HepG2 (cell line): ENCODE data around the gene PLD6. TPM values are rescaled to one million over a fixed set of nuclear protein-coding genes. Genes with fewer than 3 reads are reported as not detected.

Experiments used
- ATAC-seq: fragments of 200-7000 bp; cut with Tn5 transposase; 3 replicates; pipeline ENCODE4 v1.9.1; 2020; ENCODE audit warnings: mild to moderate bottlenecking, moderate library complexity
- BruUV-seq: library from RNA; stranded (reverse); fragments of 400-500 nt; replicated peaks from 2 replicates; lab custom pipeline; 2021; lab: Mats Ljungman, UMichigan
- CTCF ChIA-PET: fragments of 300-600 bp; formaldehyde crosslinking; extraction: SDS; loops from one replicate; lab custom pipeline; 2021; ENCODE audit warnings: low total read pairs, inconsistent platforms, low intra/inter-chr PET ratio; lab: Yijun Ruan, JAX
- POLR2A ChIA-PET: fragments of 350-600 bp; sonication (Branson Sonifier 250); formaldehyde crosslinking; loops from one replicate; lab custom pipeline; 2020; ENCODE audit warnings: antibody characterized with exemption, inconsistent platforms; lab: Yijun Ruan, JAX
- DNase-seq: peaks from one replicate; pipeline ENCODE4 v3.0.0-alpha.2; 2015; ENCODE audit warnings: low spot score
- FAIRE-seq: peaks from 3 replicates; lab custom pipeline; 2011; peaks lifted over from hg19 to GRCh38; lab: Jason Lieb, UNC
- H2AFZ ChIP-seq: one replicate; pipeline ENCODE4 v1.6.1; 2011; ENCODE audit warnings: low read length, inconsistent platforms
- H3K27ac ChIP-seq: fragments of 300-600 bp; 3 replicates; pipeline ENCODE4 v1.8.0; 2011; ENCODE audit warnings: mixed run types, mild to moderate bottlenecking, mixed read lengths, low read length, inconsistent platforms; ENCODE audit not compliant: insufficient read depth; ENCODE audit errors: extremely low read length
- H3K27me3 ChIP-seq, 2 experiments: fragments of 200-600 bp in 1 of 2; 2 replicates in 1 of 2; 3 replicates in 1 of 2; pipeline versions ENCODE4 v1.6.0 to v1.8.0; 2011; ENCODE audit warnings: low read length in 2 of 2, mild to moderate bottlenecking in 2 of 2, moderate library complexity in 2 of 2, inconsistent platforms in 1 of 2; ENCODE audit not compliant: insufficient read depth in 2 of 2, control insufficient read depth in 1 of 2
- H3K36me3 ChIP-seq, 2 experiments: fragments of 200-600 bp in 1 of 2; replicated peaks in 1 of 2; 2 replicates in 1 of 2; 3 replicates in 1 of 2; pipeline versions ENCODE4 v1.5.1 to v1.8.0; 2011; ENCODE audit warnings: low read length in 2 of 2, inconsistent platforms in 1 of 2; ENCODE audit not compliant: insufficient read depth in 2 of 2, control insufficient read depth in 1 of 2
- H3K4me1 ChIP-seq: 2 replicates; pipeline ENCODE4 v1.5.1; 2012; ENCODE audit warnings: low read length, inconsistent platforms; ENCODE audit not compliant: insufficient read depth
- H3K4me2 ChIP-seq: 2 replicates; pipeline ENCODE4 v1.6.0; 2011; ENCODE audit warnings: low read depth, low read length, inconsistent platforms
- H3K4me3 ChIP-seq, 3 experiments: fragments of 200-600 bp in 1 of 3; sonication (generic), shearing (Covaris generic) in 1 of 3; replicated peaks in 1 of 3; 2 replicates each; pipeline ENCODE4 v1.5.1; 2011 to 2016; ENCODE audit warnings: low read length in 3 of 3, inconsistent platforms in 2 of 3, low read depth in 2 of 3, mild to moderate bottlenecking in 2 of 3, control low read depth in 1 of 3, mixed read lengths in 1 of 3; ENCODE audit not compliant: insufficient read depth in 1 of 3
- H3K79me2 ChIP-seq: one replicate; pipeline ENCODE4 v1.6.1; 2011; ENCODE audit warnings: low read length, inconsistent platforms; ENCODE audit not compliant: insufficient read depth
- H3K9ac ChIP-seq: 2 replicates; pipeline ENCODE4 v1.6.0; 2011; ENCODE audit warnings: mild to moderate bottlenecking, low read depth, low read length, inconsistent platforms; ENCODE audit not compliant: insufficient read depth
- H3K9me3 ChIP-seq: 2 replicates; pipeline ENCODE4 v1.5.1; 2012; ENCODE audit warnings: mild to moderate bottlenecking, low read length
- H4K20me1 ChIP-seq: 2 replicates; pipeline ENCODE4 v1.6.0; 2011; ENCODE audit warnings: inconsistent platforms, mild to moderate bottlenecking, low read length, moderate library complexity; ENCODE audit not compliant: insufficient read depth
- IRX3 ChIP-seq: sonication (generic); formaldehyde crosslinking; IDR thresholded peaks from 2 replicates; pipeline ENCODE4 v1.8.1; 2023; ENCODE audit warnings: mild to moderate bottlenecking, low read depth, missing genetic modification reagents, borderline replicate concordance
- PRPF4 ChIP-seq: fragments of 200-400 bp; formaldehyde crosslinking; IDR thresholded peaks from 2 replicates; pipeline ENCODE4 v1.6.1; 2016; ENCODE audit warnings: low read length, low read depth; ENCODE audit not compliant: poor library complexity, severe bottlenecking
- WGBS: methylation state at CpG from one replicate; pipeline ENCODE4 v1.1.6; 2017; ENCODE audit warnings: low lambda C conversion rate; 5-methylcytosine and 5-hydroxymethylcytosine counted together
- in situ Hi-C: cut with HindIII; loops from 2 replicates; pipeline ENCODE4 v1.10.0; 2017; ENCODE audit warnings: low pct_unique_long_range_greater_than_20kb; ENCODE audit not compliant: extremely low pct_ligation_motif_present
- intact Hi-C: fragments of 100-400 bp; cut with micrococcal nuclease; formaldehyde crosslinking; loops from one replicate; pipeline ENCODE4 v1.10.0; 2022; ENCODE audit not compliant: unreplicated experiment
- polyA plus RNA-seq, 8 experiments: library from polyadenylated mRNA; depleted of rRNA in 3 of 8; stranded (reverse) in 7 of 8; unstranded in 1 of 8; fragments of >200 nt; fragmentation: Illumina TruSeq in 4 of 8; extraction: Trizol in 4 of 8; gene quantifications; 2 replicates each; pipeline versions ENCODE4 v1.2.1 to v1.2.3, GENCODE V29; 2011 to 2016; ENCODE audit warnings: low read depth in 4 of 8, missing spikeins in 1 of 8, mixed read lengths in 1 of 8; ENCODE audit not compliant: insufficient read depth in 1 of 8
- total RNA-seq, 5 experiments: library from RNA; depleted of rRNA; stranded (reverse); fragments of >200 nt; fragmentation: Illumina TruSeq; extraction: Trizol; gene quantifications; 2 replicates each; pipeline ENCODE4 v1.2.3, GENCODE V29; 2016; ENCODE audit warnings: low read depth in 1 of 5
- TF ChIP-seq, protein P1 (sequence below): IDR thresholded peaks from 2 replicates; pipeline ENCODE4 v1.6.1; 2012; ENCODE audit warnings: low read length, improper control_type of control experiment
- TF ChIP-seq, protein P2 (sequence below), 2 experiments: sonication (generic) in 1 of 2; formaldehyde crosslinking in 1 of 2; IDR thresholded peaks; 2 replicates each; pipeline versions ENCODE4 v1.4.0 to v1.6.1; 2016 to 2020; ENCODE audit warnings: borderline replicate concordance in 1 of 2, low read depth in 1 of 2, mild to moderate bottlenecking in 1 of 2, missing genetic modification reagents in 1 of 2
- TF ChIP-seq, protein P3 (sequence below): sonication (generic); formaldehyde crosslinking; IDR thresholded peaks from 2 replicates; pipeline ENCODE4 v1.4.0; 2020; ENCODE audit warnings: missing genetic modification reagents
- TF ChIP-seq, protein P4 (sequence below): sonication (generic); formaldehyde crosslinking; IDR thresholded peaks from 2 replicates; pipeline ENCODE4 v1.4.0; 2020; ENCODE audit warnings: missing genetic modification reagents

Gene PLD6
- total and polyA plus RNA-seq, 2 of the 13 experiments (the other 11 are each of a cell fraction or from before 2014, with no cell fraction given) = 5.2 to 11.4 TPM

DNA sequence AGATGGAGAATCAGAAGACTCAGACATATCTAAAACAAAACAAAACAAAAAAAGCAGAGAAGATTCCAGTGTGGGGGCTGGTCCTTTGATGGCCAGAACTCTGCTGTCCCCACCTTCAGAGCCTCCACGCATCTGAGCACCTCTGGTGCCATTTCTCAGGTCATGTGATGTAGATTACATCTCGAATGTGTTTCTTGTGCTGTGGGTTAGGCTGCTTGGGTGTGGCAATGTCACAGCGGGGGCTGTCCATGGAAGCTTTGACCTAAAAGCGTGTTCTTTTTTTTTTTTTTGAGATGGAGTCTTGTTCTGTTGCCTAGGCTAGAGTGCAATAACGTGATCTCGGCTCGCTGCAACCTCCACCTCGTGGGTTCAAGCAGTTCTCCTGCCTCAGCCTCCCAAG, 51.2 kb downstream of the PLD6 start (continued):
- TF ChIP-seq, protein P1, sequence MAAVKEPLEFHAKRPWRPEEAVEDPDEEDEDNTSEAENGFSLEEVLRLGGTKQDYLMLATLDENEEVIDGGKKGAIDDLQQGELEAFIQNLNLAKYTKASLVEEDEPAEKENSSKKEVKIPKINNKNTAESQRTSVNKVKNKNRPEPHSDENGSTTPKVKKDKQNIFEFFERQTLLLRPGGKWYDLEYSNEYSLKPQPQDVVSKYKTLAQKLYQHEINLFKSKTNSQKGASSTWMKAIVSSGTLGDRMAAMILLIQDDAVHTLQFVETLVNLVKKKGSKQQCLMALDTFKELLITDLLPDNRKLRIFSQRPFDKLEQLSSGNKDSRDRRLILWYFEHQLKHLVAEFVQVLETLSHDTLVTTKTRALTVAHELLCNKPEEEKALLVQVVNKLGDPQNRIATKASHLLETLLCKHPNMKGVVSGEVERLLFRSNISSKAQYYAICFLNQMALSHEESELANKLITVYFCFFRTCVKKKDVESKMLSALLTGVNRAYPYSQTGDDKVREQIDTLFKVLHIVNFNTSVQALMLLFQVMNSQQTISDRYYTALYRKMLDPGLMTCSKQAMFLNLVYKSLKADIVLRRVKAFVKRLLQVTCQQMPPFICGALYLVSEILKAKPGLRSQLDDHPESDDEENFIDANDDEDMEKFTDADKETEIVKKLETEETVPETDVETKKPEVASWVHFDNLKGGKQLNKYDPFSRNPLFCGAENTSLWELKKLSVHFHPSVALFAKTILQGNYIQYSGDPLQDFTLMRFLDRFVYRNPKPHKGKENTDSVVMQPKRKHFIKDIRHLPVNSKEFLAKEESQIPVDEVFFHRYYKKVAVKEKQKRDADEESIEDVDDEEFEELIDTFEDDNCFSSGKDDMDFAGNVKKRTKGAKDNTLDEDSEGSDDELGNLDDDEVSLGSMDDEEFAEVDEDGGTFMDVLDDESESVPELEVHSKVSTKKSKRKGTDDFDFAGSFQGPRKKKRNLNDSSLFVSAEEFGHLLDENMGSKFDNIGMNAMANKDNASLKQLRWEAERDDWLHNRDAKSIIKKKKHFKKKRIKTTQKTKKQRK = no peak
- TF ChIP-seq, protein P2, sequence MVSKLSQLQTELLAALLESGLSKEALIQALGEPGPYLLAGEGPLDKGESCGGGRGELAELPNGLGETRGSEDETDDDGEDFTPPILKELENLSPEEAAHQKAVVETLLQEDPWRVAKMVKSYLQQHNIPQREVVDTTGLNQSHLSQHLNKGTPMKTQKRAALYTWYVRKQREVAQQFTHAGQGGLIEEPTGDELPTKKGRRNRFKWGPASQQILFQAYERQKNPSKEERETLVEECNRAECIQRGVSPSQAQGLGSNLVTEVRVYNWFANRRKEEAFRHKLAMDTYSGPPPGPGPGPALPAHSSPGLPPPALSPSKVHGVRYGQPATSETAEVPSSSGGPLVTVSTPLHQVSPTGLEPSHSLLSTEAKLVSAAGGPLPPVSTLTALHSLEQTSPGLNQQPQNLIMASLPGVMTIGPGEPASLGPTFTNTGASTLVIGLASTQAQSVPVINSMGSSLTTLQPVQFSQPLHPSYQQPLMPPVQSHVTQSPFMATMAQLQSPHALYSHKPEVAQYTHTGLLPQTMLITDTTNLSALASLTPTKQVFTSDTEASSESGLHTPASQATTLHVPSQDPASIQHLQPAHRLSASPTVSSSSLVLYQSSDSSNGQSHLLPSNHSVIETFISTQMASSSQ (IDR thresholded peaks at IDR 0.05; ENCODE audit: low read depth) = no peak
- TF ChIP-seq, protein P2 (CRISPR knock-in tag; IDR thresholded peaks at IDR 0.05; ENCODE audit: borderline replicate concordance) = no peak
- TF ChIP-seq, all 625 proteins: peak for 0

DNA sequence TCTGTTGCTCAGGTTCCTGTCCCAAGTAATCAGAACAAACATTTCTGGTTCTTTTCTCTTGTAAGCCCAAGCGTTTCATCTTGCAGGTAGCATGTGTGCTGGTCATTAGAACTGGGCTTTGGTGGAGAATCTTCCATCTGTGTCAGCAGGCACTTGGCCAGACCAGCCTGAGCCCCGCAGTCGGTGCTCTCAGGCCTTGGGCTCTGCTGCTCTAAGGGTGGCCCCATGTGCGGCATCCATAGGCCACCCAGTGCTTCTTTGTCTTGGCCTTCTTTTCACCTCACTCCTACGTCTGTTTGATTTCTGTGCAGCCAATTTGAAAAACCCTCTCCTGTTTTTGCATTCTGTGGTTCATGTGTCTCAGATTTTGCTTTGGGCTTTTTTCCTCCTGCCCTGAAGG, 51.6 kb downstream of the PLD6 start:
- ATAC-seq = no peak
- intact Hi-C loops = no loop called here
- POLR2A ChIA-PET = no interaction called here
- no peaks in the 10 kb centered on the region for H3K27me3 ChIP-seq
- no peak for DNase-seq
- WGBS = 97% methylated on average over 5 of the region's 5 CpGs
- no peaks in the 10 kb centered on the region for H4K20me1 ChIP-seq
- no peak for FAIRE-seq
- H2AFZ ChIP-seq = no peak overlapping the region
- no peak overlapping the region for H3K4me2 ChIP-seq
- H3K79me2 ChIP-seq = no peaks in the 10 kb centered on the region
- in situ Hi-C loops = no loop called here
- H3K4me1 ChIP-seq = no peaks in the 10 kb centered on the region
- BruUV-seq = no TSS peak
- H3K9me3 ChIP-seq = no peaks in the 10 kb centered on the region
- no peak overlapping the region for H3K4me3 ChIP-seq
- peaks cover 21 to 70% of the 10 kb centered on the region in 2 experiments for H3K36me3 ChIP-seq
- no peak overlapping the region for H3K9ac ChIP-seq
- H3K27ac ChIP-seq = no peak overlapping the region
- CTCF ChIA-PET = no interaction called here
- TF ChIP-seq IRX3 (CRISPR knock-in tag) (no peak), PRPF4 (no peak)
- TF ChIP-seq, protein P3, sequence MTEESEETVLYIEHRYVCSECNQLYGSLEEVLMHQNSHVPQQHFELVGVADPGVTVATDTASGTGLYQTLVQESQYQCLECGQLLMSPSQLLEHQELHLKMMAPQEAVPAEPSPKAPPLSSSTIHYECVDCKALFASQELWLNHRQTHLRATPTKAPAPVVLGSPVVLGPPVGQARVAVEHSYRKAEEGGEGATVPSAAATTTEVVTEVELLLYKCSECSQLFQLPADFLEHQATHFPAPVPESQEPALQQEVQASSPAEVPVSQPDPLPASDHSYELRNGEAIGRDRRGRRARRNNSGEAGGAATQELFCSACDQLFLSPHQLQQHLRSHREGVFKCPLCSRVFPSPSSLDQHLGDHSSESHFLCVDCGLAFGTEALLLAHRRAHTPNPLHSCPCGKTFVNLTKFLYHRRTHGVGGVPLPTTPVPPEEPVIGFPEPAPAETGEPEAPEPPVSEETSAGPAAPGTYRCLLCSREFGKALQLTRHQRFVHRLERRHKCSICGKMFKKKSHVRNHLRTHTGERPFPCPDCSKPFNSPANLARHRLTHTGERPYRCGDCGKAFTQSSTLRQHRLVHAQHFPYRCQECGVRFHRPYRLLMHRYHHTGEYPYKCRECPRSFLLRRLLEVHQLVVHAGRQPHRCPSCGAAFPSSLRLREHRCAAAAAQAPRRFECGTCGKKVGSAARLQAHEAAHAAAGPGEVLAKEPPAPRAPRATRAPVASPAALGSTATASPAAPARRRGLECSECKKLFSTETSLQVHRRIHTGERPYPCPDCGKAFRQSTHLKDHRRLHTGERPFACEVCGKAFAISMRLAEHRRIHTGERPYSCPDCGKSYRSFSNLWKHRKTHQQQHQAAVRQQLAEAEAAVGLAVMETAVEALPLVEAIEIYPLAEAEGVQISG (CRISPR knock-in tag) = no peak
- TF ChIP-seq, protein P4, sequence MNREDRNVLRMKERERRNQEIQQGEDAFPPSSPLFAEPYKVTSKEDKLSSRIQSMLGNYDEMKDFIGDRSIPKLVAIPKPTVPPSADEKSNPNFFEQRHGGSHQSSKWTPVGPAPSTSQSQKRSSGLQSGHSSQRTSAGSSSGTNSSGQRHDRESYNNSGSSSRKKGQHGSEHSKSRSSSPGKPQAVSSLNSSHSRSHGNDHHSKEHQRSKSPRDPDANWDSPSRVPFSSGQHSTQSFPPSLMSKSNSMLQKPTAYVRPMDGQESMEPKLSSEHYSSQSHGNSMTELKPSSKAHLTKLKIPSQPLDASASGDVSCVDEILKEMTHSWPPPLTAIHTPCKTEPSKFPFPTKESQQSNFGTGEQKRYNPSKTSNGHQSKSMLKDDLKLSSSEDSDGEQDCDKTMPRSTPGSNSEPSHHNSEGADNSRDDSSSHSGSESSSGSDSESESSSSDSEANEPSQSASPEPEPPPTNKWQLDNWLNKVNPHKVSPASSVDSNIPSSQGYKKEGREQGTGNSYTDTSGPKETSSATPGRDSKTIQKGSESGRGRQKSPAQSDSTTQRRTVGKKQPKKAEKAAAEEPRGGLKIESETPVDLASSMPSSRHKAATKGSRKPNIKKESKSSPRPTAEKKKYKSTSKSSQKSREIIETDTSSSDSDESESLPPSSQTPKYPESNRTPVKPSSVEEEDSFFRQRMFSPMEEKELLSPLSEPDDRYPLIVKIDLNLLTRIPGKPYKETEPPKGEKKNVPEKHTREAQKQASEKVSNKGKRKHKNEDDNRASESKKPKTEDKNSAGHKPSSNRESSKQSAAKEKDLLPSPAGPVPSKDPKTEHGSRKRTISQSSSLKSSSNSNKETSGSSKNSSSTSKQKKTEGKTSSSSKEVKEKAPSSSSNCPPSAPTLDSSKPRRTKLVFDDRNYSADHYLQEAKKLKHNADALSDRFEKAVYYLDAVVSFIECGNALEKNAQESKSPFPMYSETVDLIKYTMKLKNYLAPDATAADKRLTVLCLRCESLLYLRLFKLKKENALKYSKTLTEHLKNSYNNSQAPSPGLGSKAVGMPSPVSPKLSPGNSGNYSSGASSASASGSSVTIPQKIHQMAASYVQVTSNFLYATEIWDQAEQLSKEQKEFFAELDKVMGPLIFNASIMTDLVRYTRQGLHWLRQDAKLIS (CRISPR knock-in tag) = no peak
